Astrocyte of the cerebellum (primary cell): ENCODE results near the gene RAD51B.

Experiments used
- DNase-seq: peaks from one replicate; pipeline ENCODE4 v3.0.0-alpha.2; 2011; ENCODE audit warnings: low read depth
- H3K4me3 ChIP-seq: 2 replicates; pipeline ENCODE4 v1.5.1; 2011; ENCODE audit warnings: mild to moderate bottlenecking, low read depth, low read length, moderate library complexity
- in situ Hi-C: cut with HindIII; loops from 2 replicates; pipeline ENCODE4 v1.10.0; 2017; ENCODE audit warnings: low sequenced_read_pairs
- TF ChIP-seq, protein P1 (sequence below): IDR thresholded peaks from 2 replicates; pipeline ENCODE4 v1.5.1; 2012; ENCODE audit warnings: low read length, low read depth, moderate library complexity, mild to moderate bottlenecking; ENCODE audit errors: missing control alignments

RAD51B gene

DNA sequence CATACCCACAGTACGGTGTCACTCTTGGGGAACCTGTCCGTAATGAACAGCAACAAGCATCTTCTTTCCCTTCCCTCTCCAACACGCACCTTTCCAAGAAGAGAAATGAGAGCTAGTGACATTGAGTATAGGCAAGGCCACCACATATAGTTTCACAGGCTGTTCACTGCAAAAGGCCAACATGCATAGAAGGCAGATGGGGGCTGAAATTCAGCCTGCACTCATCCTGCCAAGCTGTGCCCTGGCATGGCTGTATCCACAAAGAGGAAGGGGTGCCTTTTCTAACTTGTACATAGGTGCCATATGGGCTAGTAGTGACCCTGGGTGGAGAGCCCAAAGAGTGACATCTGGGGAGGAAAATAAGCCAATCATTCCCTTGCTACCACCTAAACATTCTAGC, 803.7 kb downstream of the RAD51B start:
- no peak overlapping the region for H3K4me3 ChIP-seq
- TF ChIP-seq, protein P1, sequence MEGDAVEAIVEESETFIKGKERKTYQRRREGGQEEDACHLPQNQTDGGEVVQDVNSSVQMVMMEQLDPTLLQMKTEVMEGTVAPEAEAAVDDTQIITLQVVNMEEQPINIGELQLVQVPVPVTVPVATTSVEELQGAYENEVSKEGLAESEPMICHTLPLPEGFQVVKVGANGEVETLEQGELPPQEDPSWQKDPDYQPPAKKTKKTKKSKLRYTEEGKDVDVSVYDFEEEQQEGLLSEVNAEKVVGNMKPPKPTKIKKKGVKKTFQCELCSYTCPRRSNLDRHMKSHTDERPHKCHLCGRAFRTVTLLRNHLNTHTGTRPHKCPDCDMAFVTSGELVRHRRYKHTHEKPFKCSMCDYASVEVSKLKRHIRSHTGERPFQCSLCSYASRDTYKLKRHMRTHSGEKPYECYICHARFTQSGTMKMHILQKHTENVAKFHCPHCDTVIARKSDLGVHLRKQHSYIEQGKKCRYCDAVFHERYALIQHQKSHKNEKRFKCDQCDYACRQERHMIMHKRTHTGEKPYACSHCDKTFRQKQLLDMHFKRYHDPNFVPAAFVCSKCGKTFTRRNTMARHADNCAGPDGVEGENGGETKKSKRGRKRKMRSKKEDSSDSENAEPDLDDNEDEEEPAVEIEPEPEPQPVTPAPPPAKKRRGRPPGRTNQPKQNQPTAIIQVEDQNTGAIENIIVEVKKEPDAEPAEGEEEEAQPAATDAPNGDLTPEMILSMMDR, result no peak
- no peak for DNase-seq
- in situ Hi-C loops, result no loop called here

DNA sequence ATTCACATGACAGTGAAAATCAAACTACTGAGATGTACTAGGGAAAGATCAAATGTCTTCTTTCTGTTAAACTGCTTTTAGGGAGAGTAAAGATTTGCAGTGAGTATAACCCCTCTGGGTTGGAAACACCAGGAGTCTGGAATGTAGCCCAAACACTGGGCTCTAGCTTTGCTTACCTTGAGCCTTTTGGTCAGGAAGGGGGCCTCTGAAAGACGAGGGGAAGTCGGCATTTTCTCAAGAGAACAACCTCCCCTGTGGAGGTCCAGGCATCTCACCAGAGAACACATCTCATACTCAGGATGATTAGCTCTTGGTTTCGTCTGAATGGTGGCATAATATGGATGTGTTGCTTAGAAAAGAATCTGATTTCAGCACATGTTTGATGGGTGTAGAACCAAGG, 804.2 kb downstream of the RAD51B start:
- TF ChIP-seq, protein P1, result no peak
- in situ Hi-C loops, result no loop called here
- no peak for DNase-seq
- no peak overlapping the region for H3K4me3 ChIP-seq

DNA sequence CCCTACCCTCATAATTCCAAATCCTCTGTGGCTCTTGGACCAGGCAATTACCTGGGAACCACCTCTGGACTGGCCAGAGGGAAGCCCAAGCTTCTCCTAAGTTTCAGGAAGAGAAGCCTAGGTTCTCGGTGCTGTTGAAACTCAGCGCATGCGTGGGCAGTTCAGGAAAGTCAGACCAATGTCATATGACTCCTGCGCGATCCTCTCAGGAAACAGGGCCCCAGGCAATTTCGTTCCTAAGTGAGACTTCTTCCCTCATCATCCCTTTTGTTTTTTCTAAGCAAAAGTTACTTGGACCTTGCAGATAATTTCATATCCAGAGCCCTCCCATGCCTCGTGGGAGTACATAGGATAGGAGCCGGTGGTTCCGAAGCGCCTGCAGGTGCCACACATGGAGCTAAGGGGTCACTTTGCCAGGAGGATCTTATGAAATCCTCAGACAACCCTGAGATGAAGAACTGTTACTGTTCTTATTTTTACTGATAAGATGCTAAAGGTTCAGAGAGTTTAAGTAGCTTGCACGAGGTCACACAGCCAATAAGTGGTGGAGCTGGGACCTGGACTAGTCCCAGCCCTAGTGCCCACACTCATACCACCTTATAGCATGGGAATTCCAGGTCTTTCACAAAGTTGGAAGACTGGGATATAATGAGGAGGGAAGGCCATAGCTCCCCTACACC, 805.1 kb downstream of the RAD51B start:
- in situ Hi-C loops, result no loop called here
- no peak overlapping the region for H3K4me3 ChIP-seq
- DNase-seq, result no peak
- TF ChIP-seq, protein P1, result no peak

DNA sequence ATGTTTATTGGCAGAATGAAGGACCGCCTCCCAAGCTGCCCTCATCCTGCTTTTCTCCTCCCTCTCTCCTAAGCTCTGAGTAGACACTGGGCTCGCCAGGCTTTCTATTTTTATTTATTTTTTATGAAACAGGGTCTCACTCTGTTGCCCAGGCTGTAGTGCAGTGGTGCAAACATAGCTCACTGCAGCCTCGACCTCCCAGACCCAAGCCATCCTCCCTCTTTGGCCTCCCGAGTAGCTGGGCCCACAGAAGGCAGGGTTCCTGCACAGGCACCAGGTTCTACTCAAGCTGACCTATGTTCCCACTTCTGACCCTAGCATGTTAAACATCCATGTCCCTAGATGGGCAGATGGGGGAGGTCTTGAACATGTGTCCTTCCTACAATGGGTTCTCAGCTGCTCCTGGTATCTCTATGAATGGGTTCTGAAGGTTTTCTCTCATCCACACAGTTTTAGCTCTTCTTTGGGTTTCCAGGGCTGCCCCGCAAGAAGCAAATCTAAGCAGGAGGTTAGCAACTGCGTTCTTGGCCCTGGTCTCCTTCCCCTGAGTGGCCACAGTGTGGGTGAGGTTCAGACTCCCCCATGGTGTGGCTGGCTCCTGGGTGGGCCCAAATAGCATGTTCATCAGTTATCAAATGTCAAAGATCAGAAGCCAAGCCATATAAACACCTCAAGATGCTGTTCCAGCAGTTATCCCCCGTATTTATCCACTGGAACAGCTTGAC, 805.9 kb downstream of the RAD51B start:
- no peak for DNase-seq
- H3K4me3 ChIP-seq, result no peak overlapping the region
- in situ Hi-C loops, result no loop called here
- TF ChIP-seq, protein P1, result no peak

DNA sequence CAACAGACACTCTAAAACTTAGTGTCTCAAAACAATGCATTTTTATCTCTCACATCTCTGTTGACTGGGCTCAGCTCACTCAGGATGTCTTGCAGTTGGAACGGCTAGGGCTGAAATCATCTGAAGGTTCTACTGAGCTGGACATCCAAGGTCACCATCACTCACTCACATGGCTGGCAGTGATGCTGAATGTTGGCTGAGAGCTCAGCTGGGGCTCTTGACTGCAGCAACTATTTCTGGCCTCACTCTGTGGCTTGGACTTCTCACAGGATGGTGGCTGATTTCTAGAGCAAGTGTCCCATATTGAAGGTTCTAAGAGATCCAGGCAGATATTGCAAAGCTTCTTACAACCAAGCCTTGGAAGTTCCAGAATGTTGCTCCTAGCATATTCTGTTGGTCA, 806.8 kb downstream of the RAD51B start:
- in situ Hi-C loops, result no loop called here
- TF ChIP-seq, protein P1, result no peak
- DNase-seq, result no peak
- H3K4me3 ChIP-seq, result no peak overlapping the region

DNA sequence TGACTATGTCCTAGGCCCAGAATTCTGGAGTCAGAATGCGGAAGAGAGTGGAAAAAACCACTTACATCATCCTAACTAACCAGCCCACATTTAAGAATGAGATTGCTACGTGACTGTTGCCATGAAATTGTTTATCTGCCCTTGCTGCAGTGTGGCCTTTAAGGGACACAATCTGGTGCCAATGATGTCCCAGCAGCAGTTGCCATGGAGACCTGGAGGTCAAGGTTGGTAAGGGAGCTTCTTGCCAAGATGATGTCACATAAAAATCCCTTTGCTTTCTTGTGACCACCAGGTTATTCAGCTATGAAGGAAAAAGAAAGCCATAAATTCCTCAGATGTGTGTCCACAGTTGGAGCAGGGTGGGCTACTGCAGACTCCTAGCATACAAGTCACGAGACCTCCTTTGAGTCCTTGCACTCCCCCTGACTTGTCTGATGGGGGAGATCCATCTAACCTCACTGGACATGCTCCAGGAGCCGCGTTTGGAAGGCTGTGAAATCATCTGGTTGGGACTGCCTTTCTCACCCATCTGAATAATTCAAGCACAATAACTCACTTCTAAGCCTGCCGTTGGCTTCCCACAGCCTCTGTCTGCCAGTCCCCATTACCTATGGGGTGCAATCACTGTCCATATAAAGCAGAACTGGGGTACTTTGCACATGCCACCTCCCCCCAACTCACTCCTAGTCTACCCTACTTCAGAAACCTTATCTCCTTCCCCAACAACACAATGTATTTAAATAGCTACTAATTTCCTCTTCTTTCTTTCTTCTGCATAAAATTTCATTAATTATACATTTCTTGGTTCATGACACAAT, 807.7 kb downstream of the RAD51B start:
- in situ Hi-C loops, result no loop called here
- peak; percentile 39 for DNase-seq
- TF ChIP-seq, protein P1, result no peak
- H3K4me3 ChIP-seq, result no peak overlapping the region
